GM23248 (cell line): ENCODE data around the gene ETV6. TPM values are rescaled to one million over a fixed set of nuclear protein-coding genes. Genes with fewer than 3 reads are reported as not detected.

Experiments used
- DNase-seq: peaks from one replicate; pipeline ENCODE4 v3.0.0-alpha.2; 2015
- H2AFZ ChIP-seq: fragments of 200-600 bp; sonication (generic); 2 replicates; pipeline ENCODE4 v1.6.1; 2016; ENCODE audit warnings: antibody characterized with exemption
- H3F3A ChIP-seq: fragments of 200-600 bp; sonication (generic); 2 replicates; pipeline ENCODE4 v1.6.1; 2016; ENCODE audit warnings: mild to moderate bottlenecking, antibody characterized with exemption, mixed run types; ENCODE audit not compliant: insufficient read depth
- H3K27ac ChIP-seq: fragments of 200-600 bp; sonication (generic); 2 replicates; pipeline ENCODE4 v1.5.1; 2016; ENCODE audit warnings: mild to moderate bottlenecking
- H3K27me3 ChIP-seq: fragments of 200-600 bp; sonication (generic); replicated peaks from 2 replicates; pipeline ENCODE4 v1.6.1; 2016; ENCODE audit warnings: mild to moderate bottlenecking; ENCODE audit not compliant: insufficient read depth
- H3K36me3 ChIP-seq: fragments of 200-600 bp; sonication (generic); 2 replicates; pipeline ENCODE4 v1.6.1; 2016; ENCODE audit warnings: low read depth, mild to moderate bottlenecking
- H3K4me1 ChIP-seq: fragments of 200-600 bp; sonication (generic); 2 replicates; pipeline ENCODE4 v1.6.1; 2016; ENCODE audit warnings: mild to moderate bottlenecking; ENCODE audit not compliant: insufficient read depth
- H3K4me2 ChIP-seq: fragments of 200-600 bp; sonication (generic); one replicate; pipeline ENCODE4 v1.6.1; 2016; ENCODE audit warnings: mild to moderate bottlenecking; ENCODE audit not compliant: unreplicated experiment
- H3K4me3 ChIP-seq: fragments of 200-600 bp; sonication (generic); 2 replicates; pipeline ENCODE4 v1.5.1; 2016; ENCODE audit warnings: mild to moderate bottlenecking
- H3K79me2 ChIP-seq: fragments of 200-600 bp; sonication (generic); 2 replicates; pipeline ENCODE4 v1.6.1; 2016; ENCODE audit warnings: mild to moderate bottlenecking; ENCODE audit not compliant: insufficient read depth
- H3K9ac ChIP-seq: fragments of 200-600 bp; sonication (generic); 2 replicates; pipeline ENCODE4 v1.6.1; 2016; ENCODE audit warnings: mild to moderate bottlenecking
- H3K9me2 ChIP-seq: fragments of 200-600 bp; sonication (generic); 2 replicates; pipeline ENCODE4 v1.6.1; 2016; ENCODE audit warnings: mixed run types, mild to moderate bottlenecking, moderate library complexity; ENCODE audit not compliant: insufficient read depth
- H3K9me3 ChIP-seq: fragments of 200-600 bp; sonication (generic); one replicate; pipeline ENCODE4 v1.6.1; 2017; ENCODE audit warnings: low read depth
- H4K20me1 ChIP-seq: fragments of 200-600 bp; sonication (generic); 2 replicates; pipeline ENCODE4 v1.6.0; 2016; ENCODE audit not compliant: insufficient read depth
- EZH2 ChIP-seq: fragments of 200-600 bp; sonication (generic); IDR thresholded peaks from 2 replicates; pipeline ENCODE4 v1.6.1; 2018; ENCODE audit warnings: antibody characterized with exemption, mild to moderate bottlenecking; ENCODE audit not compliant: insufficient read depth, poor library complexity, severe bottlenecking
- EZH2phosphoT487 ChIP-seq: fragments of 200-600 bp; sonication (generic); IDR thresholded peaks from 2 replicates; pipeline ENCODE4 v1.6.1; 2018; ENCODE audit warnings: antibody characterized with exemption, moderate library complexity, mild to moderate bottlenecking, low read depth; ENCODE audit not compliant: insufficient read depth
- WGBS, 2 experiments: methylation state at CpG; one replicate each; pipeline ENCODE4 v1.1.6; 2015 to 2017; ENCODE audit warnings: low lambda C conversion rate in 2 of 2, low coverage in 1 of 2; ENCODE audit errors: missing lambda C conversion rate in 2 of 2; 5-methylcytosine and 5-hydroxymethylcytosine counted together
- in situ Hi-C: fragments of 300-500 bp; cut with MboI; formaldehyde crosslinking; loops from 2 replicates; pipeline ENCODE4 v1.15.0; 2020
- polyA plus RNA-seq: library from polyadenylated mRNA; unstranded; fragments of >200 nt; fragmentation: Nextera tagmentation; extraction: Ambion mirVana; gene quantifications from 2 replicates; pipeline ENCODE4 v1.2.1, GENCODE V29; 2016
- total RNA-seq: library from RNA; depleted of rRNA; stranded (reverse); fragments of >200 nt; shearing (Covaris generic); gene quantifications from 2 replicates; pipeline ENCODE4 v1.2.3, GENCODE V29; 2014

ETV6 gene
- total and polyA plus RNA-seq, 2 experiments from 2014 or later = 2.5 to 10.4 TPM

GRCh38 chr12:11771356-11771755 lies 121.9 kb downstream of the ETV6 start:
- no peaks in the 10 kb centered on the region for H4K20me1 ChIP-seq
- peaks cover 73% of the 10 kb centered on the region for H3K79me2 ChIP-seq
- no peak for TF ChIP-seq EZH2phosphoT487
- no peak for TF ChIP-seq EZH2
- H3K4me2 ChIP-seq = no peak overlapping the region
- H2AFZ ChIP-seq = no peak overlapping the region
- H3K9me2 ChIP-seq = no peaks in the 10 kb centered on the region
- no peaks in the 10 kb centered on the region for H3K27me3 ChIP-seq
- H3K4me3 ChIP-seq = no peak overlapping the region
- H3K36me3 ChIP-seq = no peaks in the 10 kb centered on the region; the same call in 1 of the 2 replicates
- H3F3A ChIP-seq = peaks cover 14% of the 10 kb centered on the region
- H3K9ac ChIP-seq = no peak overlapping the region
- WGBS, 2 experiments = 83% methylated on average over 3 of the region's 3 CpGs
- H3K4me1 ChIP-seq = peaks cover 6% of the 10 kb centered on the region
- H3K27ac ChIP-seq = no peak overlapping the region
- DNase-seq = peak; percentile 14
- in situ Hi-C loops = no loop called here
- H3K9me3 ChIP-seq = no peaks in the 10 kb centered on the region

GRCh38 chr12:11771895-11772502 lies 122.5 kb downstream of the ETV6 start:
- Histone ChIP-seq H3K4me1 (no peaks in the 10 kb centered on the region), H3F3A (peaks cover 7% of the 10 kb centered on the region), H2AFZ (no peak overlapping the region), H3K4me2 (no peak overlapping the region), H3K9ac (no peak overlapping the region), H3K79me2 (peaks cover 74% of the 10 kb centered on the region), H4K20me1 (no peaks in the 10 kb centered on the region), H3K9me2 (no peaks in the 10 kb centered on the region), H3K27ac (no peak overlapping the region), H3K9me3 (no peaks in the 10 kb centered on the region), H3K4me3 (no peak overlapping the region), H3K36me3 (no peaks in the 10 kb centered on the region; the same call in 1 of the 2 replicates), H3K27me3 (no peaks in the 10 kb centered on the region)
- in situ Hi-C loops = no loop called here
- 87 to 94% methylated on average over 3 of the region's 3 CpGs for WGBS, 2 experiments
- DNase-seq = no peak
- no peak for TF ChIP-seq EZH2
- no peak for TF ChIP-seq EZH2phosphoT487

GRCh38 chr12:11773889-11774677 lies 124.6 kb downstream of the ETV6 start:
- Histone ChIP-seq H3K27ac (no peak overlapping the region), H3K9me3 (no peaks in the 10 kb centered on the region), H3F3A (no peaks in the 10 kb centered on the region), H3K27me3 (no peaks in the 10 kb centered on the region), H3K9me2 (no peaks in the 10 kb centered on the region), H3K4me3 (no peak overlapping the region), H3K36me3 (no peaks in the 10 kb centered on the region; the same call in 1 of the 2 replicates), H3K4me2 (no peak overlapping the region), H3K9ac (no peak overlapping the region), H2AFZ (no peak overlapping the region), H3K79me2 (peaks cover 70% of the 10 kb centered on the region), H4K20me1 (no peaks in the 10 kb centered on the region), H3K4me1 (peaks cover 6% of the 10 kb centered on the region)
- TF ChIP-seq EZH2 = no peak
- WGBS, 2 experiments = 97% methylated on average over 10 of the region's 10 CpGs
- DNase-seq = no peak
- in situ Hi-C loops = no loop called here

- Histone ChIP-seq H3K4me3 (no peak overlapping the region), H3K27me3 (no peaks in the 10 kb centered on the region), H3K9me3 (no peaks in the 10 kb centered on the region), H4K20me1 (no peaks in the 10 kb centered on the region), H2AFZ (no peak overlapping the region), H3K79me2 (peaks cover 63% of the 10 kb centered on the region), H3K27ac (no peak overlapping the region), H3K36me3 (no peaks in the 10 kb centered on the region; the same call in 1 of the 2 replicates), H3K9me2 (no peaks in the 10 kb centered on the region), H3K4me2 (no peak overlapping the region), H3F3A (peaks cover 6% of the 10 kb centered on the region), H3K4me1 (peaks cover 13% of the 10 kb centered on the region), H3K9ac (no peak overlapping the region)
- in situ Hi-C loops = no loop called here
- 75 to 80% methylated on average over 6 of the region's 6 CpGs for WGBS, 2 experiments
- no peak for DNase-seq
- TF ChIP-seq EZH2 (no peak), EZH2phosphoT487 (no peak)
Measured at GRCh38 chr12:11774821-11775220, 125.3 kb downstream of the ETV6 start.
